ENCODE measurements around the gene ARPC5.

ARPC5 gene

DNA sequence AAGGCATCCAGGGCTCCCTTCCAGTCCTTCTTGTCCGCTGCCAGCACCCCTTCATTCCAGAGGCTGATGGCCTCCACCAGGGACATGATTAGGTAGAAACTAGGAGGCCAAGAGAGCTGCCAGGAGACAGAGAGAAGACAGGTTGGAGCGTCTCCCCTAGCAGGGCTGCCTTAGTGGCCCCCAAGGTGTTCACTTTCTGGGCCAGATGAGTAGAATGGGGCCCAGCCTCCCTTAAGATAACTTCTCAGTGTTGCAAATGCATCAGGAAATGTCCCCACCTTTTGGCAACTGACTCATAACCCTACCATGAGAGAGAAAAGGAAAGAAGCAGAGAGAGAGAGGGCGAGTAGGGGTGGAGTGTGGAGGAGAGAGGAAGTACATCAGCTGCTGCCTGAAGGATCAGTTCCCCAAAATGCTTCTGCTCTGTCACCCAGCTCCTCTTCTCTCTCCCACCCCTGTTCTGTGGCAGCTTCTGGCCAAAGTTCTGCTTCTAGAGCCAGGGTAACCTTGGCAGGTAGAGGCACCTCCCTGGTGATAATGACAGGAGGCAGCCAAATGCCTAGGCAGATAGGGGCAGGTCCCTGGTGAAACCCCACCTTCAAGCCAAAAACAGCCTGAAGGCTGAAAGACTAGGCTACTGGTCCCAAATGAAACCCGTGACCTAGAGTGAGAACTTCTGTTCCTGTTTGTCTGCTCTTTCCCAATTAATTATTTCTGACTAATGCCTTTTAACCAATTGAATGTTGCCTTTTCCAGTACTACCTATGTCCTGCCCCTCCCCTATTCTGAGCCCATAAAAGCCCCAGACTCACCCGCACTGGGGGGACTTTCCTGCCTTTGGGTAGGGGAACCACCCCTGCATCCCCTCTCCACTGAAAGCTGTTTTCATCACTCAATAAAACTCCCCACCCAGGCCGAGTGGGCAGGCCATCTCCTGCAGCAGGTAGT, 45.1 kb downstream of the ARPC5 start, which contains the start of gene NCF2:
Gene NCF2 (minus strand): TSS at position 216 of the 948 bp plus-strand sequence. CDS start 130 bp downstream, at position 86.
- TF ChIP-seq ZFX (IDR thresholded peaks at IDR 0.05) = no peak
- no peak within 1 kb of the TSS for H3K27ac ChIP-seq

DNA sequence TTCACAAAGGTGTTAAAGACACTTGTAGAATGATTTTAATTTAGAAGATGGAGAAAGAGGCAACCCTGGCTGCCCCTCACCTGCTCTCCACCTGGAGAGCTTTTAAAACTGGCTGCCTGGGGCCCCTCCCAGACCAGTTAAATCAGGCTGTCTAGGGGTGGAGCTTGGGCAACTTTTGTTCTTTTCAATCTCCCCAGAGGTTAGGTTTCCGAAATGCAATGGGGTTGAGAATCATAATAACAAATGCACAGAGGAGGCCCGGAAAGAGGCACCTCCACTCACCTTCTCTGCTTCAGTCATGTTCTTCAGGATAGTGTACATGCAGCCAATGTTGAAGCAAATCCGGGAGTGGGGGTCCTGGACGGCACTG, 45.7 kb downstream of the ARPC5 start:
- TF ChIP-seq ZFX (IDR thresholded peaks at IDR 0.05) = no peak
- TF ChIP-seq, protein P1, sequence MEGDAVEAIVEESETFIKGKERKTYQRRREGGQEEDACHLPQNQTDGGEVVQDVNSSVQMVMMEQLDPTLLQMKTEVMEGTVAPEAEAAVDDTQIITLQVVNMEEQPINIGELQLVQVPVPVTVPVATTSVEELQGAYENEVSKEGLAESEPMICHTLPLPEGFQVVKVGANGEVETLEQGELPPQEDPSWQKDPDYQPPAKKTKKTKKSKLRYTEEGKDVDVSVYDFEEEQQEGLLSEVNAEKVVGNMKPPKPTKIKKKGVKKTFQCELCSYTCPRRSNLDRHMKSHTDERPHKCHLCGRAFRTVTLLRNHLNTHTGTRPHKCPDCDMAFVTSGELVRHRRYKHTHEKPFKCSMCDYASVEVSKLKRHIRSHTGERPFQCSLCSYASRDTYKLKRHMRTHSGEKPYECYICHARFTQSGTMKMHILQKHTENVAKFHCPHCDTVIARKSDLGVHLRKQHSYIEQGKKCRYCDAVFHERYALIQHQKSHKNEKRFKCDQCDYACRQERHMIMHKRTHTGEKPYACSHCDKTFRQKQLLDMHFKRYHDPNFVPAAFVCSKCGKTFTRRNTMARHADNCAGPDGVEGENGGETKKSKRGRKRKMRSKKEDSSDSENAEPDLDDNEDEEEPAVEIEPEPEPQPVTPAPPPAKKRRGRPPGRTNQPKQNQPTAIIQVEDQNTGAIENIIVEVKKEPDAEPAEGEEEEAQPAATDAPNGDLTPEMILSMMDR (conservative IDR thresholded peaks at IDR 0.05) = no peak
- H3K27ac ChIP-seq = no peak overlapping the region

DNA sequence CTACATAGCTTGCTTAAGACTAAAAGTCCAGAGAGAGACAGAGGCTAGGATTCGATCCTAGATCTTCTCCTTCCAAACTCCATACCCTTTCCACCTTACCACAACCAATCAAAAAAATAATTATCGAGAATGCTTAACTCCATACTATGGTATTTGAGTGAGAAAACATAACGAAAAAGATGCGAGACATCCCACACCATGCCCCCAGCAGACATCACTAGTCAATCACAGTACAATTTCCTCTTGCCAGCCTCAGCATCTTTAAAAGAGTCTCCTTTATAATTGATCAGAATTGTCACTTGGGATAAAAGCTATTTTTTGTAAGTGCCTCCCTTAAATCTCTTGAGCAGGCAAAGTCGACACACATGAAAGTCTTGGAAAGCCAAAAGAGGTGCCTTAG, 46.2 kb downstream of the ARPC5 start:
- no peak overlapping the region for H3K27ac ChIP-seq
- TF ChIP-seq, protein P1 (conservative IDR thresholded peaks at IDR 0.05) = no peak
- no peak for TF ChIP-seq ZFX (IDR thresholded peaks at IDR 0.05)

DNA sequence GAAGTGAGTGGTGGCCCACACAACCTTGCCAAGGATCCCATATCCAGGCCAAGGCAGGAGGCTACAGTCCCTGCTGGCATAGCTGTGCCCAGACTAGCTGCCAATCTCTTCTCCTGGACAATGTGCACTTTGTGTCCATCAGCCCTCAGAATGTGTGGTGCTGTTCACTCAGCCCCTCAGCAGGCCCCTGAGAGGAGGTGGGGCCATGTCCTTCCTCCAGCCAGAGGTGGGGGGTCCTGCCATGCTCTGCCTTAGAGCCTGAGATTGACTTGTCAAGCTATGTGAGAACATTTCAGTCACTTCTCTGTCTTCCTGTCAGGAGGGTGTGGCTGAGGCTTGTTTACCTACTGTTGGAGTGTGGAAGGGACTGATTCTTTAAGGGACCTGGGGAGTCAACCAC, 46.8 kb downstream of the ARPC5 start:
- TF ChIP-seq ZFX (IDR thresholded peaks at IDR 0.05) = no peak
- TF ChIP-seq, protein P1 (conservative IDR thresholded peaks at IDR 0.05) = no peak
- no peak overlapping the region for H3K27ac ChIP-seq

DNA sequence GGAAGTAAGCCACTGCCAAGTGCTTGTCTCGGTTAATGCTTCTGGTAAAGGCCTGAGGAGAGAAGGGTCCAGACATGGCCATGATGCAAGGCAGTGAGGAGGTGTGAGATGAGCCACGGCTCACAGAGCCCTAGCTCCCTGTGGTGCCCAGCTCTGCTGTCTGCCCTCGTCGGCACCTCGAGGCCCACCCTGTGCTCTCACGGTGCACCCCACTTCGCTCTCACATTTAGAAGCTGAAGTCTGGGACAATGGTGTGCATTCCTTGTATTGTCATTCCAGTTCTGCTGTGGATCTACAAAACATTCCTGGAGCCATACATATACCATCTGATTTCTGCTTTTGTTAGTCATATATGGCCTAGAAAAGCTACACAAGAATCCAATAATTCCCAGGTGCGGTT, 48.7 kb downstream of the ARPC5 start:
- TF ChIP-seq ZFX (IDR thresholded peaks at IDR 0.05) = no peak
- TF ChIP-seq, protein P1 (conservative IDR thresholded peaks at IDR 0.05) = no peak
- no peak overlapping the region for H3K27ac ChIP-seq

DNA sequence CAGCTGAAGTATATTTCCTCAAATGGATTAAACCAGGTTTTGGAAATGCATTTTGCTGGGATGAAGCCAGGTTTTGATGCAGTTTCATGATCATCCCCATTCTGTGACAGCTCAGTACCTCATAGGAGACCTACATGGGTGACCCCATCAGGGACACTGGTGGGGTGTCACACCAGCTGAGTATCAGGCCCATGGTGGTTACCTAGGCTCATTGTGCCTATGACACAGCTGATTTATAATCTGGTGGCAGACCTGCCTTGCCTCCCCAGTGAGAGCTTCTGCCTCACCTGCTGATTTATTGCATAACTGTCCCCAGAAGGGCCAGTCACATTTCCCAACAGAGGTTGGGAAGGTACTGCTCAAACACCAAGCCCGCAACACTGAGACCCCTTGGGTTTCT, 49.1 kb downstream of the ARPC5 start:
- no peak overlapping the region for H3K27ac ChIP-seq
- TF ChIP-seq, protein P1 (conservative IDR thresholded peaks at IDR 0.05) = no peak
- TF ChIP-seq ZFX (IDR thresholded peaks at IDR 0.05) = no peak

DNA sequence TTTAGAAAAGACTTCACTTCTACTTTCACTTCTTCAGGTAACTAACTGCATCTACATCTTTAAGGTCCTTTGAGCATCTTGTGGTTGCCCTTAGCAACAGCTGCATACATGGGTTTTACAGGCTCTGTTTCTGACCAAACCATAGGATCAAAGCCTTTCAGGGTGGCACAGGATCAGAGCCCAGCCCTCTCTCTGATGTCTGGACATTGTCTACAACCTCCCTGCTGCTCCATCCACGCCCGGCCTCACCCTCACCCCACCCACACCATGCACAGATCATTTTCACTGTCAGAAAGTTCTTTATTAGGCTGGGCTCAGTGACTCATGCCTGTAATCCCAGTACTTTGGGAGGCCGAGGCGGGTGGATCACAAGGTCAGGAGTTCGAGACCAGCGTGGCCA, 50.5 kb downstream of the ARPC5 start:
- H3K27ac ChIP-seq = no peak overlapping the region
- no peak for TF ChIP-seq ZFX (IDR thresholded peaks at IDR 0.05)

DNA sequence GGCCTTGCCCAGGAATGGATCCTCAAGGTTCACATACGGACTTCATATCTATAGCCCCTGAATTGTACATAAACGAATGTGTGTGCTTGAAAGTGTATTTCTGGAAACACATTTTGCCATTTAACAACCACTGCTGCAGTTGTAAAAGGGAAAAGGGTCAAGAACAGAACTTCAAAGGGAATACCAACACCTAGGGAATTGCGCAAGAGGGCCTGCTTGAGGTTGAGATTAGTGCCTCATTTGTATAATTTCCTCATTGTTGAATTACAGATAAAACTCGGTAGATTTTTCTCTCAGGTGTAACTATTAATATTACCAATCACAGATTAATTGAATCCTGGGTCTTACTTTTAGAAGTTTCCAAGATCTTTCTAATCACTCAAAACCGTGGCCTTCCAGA, 51.4 kb downstream of the ARPC5 start:
- no peak overlapping the region for H3K27ac ChIP-seq
- no peak for TF ChIP-seq ZFX (IDR thresholded peaks at IDR 0.05)
- TF ChIP-seq, protein P1 (conservative IDR thresholded peaks at IDR 0.05) = no peak

Data from C4-2B (cell line).